Neural cell (in vitro differentiated cells): ENCODE data around the gene JADE2. TPM values are rescaled to one million over a fixed set of nuclear protein-coding genes. Genes with fewer than 3 reads are reported as not detected.
"Not testable (repeated sequence)": the region's sequence is repeated elsewhere in the genome, so short reads cannot be mapped to it uniquely, and the experiment has no call there.

Experiments used
- H2AFZ ChIP-seq: fragments of 200-600, 300-800 bp; sonication (generic), shearing (Covaris generic); 2 replicates; pipeline ENCODE4 v1.6.0; 2014; ENCODE audit warnings: low read depth, mild to moderate bottlenecking, antibody characterized with exemption, low read length, moderate library complexity
- H3F3A ChIP-seq: fragments of 200-600 bp; shearing (Covaris generic); 2 replicates; pipeline ENCODE4 v1.6.1; 2016; ENCODE audit warnings: mild to moderate bottlenecking, moderate library complexity, mixed read lengths, antibody characterized with exemption, low read length; ENCODE audit not compliant: insufficient read depth, poor library complexity, severe bottlenecking
- H3K27ac ChIP-seq: fragments of 200-600, 300-800 bp; sonication (generic), shearing (Covaris generic); 2 replicates; pipeline ENCODE4 v1.5.1; 2014; ENCODE audit warnings: mild to moderate bottlenecking, low read length, moderate library complexity
- H3K27me3 ChIP-seq: fragments of 300-800, 200-600 bp; sonication (generic), shearing (Covaris generic); 2 replicates; pipeline ENCODE4 v1.6.0; 2014; ENCODE audit warnings: mild to moderate bottlenecking, low read depth, low read length, moderate library complexity; ENCODE audit not compliant: insufficient read depth
- H3K36me3 ChIP-seq: fragments of 300-800, 200-600 bp; sonication (generic), shearing (Covaris generic); 2 replicates; pipeline ENCODE4 v1.5.1; 2014; ENCODE audit warnings: mild to moderate bottlenecking, antibody characterized with exemption, low read length, moderate library complexity; ENCODE audit not compliant: insufficient read depth
- H3K4me2 ChIP-seq: fragments of 300-800, 200-600 bp; sonication (generic), shearing (Covaris generic); 2 replicates; pipeline ENCODE4 v1.6.0; 2014; ENCODE audit warnings: mild to moderate bottlenecking, low read length
- H3K4me3 ChIP-seq: fragments of 300-800, 200-600 bp; sonication (generic), shearing (Covaris generic); 2 replicates; pipeline ENCODE4 v1.5.1; 2014; ENCODE audit warnings: mild to moderate bottlenecking, low read length, moderate library complexity
- H3K79me2 ChIP-seq: fragments of 200-600 bp; shearing (Covaris generic); replicated peaks from 2 replicates; pipeline ENCODE4 v1.6.0; 2014; ENCODE audit warnings: mild to moderate bottlenecking, low read length, moderate library complexity; ENCODE audit not compliant: insufficient read depth
- H3K9ac ChIP-seq: fragments of 300-800, 200-600 bp; sonication (generic), shearing (Covaris generic); 2 replicates; pipeline ENCODE4 v1.6.1; 2016; ENCODE audit warnings: mild to moderate bottlenecking, low read length, mixed read lengths
- H3K9me2 ChIP-seq: fragments of 200-600 bp; shearing (Covaris generic); 2 replicates; pipeline ENCODE4 v1.6.1; 2016; ENCODE audit warnings: mild to moderate bottlenecking, low read length, mixed read lengths; ENCODE audit not compliant: insufficient read depth
- H3K9me3 ChIP-seq: fragments of 200-600, 300-800 bp; sonication (generic), shearing (Covaris generic); 2 replicates; pipeline ENCODE4 v1.6.1; 2016; ENCODE audit warnings: mild to moderate bottlenecking, mixed run types, low read length, moderate library complexity, mixed read lengths
- H4K20me1 ChIP-seq: fragments of 200-600 bp; shearing (Covaris generic); 2 replicates; pipeline ENCODE4 v1.6.1; 2016; ENCODE audit warnings: mild to moderate bottlenecking, mixed run types; ENCODE audit not compliant: insufficient read depth
- EP300 ChIP-seq: fragments of 450-650 bp; conservative IDR thresholded peaks from 2 replicates; pipeline ENCODE4 v1.6.1; 2014; ENCODE audit warnings: antibody characterized with exemption, mild to moderate bottlenecking, moderate library complexity; ENCODE audit not compliant: poor library complexity, severe bottlenecking
- EZH2 ChIP-seq: fragments of 200-600, 300-800 bp; shearing (Covaris generic), sonication (generic); IDR thresholded peaks from 2 replicates; pipeline ENCODE4 v1.6.1; 2014; ENCODE audit warnings: antibody characterized with exemption, low read length, borderline replicate concordance, mild to moderate bottlenecking; ENCODE audit not compliant: insufficient read depth, poor library complexity, severe bottlenecking
- MXI1 ChIP-seq: fragments of 450-650 bp; conservative IDR thresholded peaks from 2 replicates; pipeline ENCODE4 v1.6.1; 2014; ENCODE audit warnings: antibody characterized with exemption, mild to moderate bottlenecking; ENCODE audit not compliant: poor library complexity, severe bottlenecking
- POLR2AphosphoS5 ChIP-seq: IDR thresholded peaks from 2 replicates; pipeline ENCODE4 v1.6.1; 2012
- RAD21 ChIP-seq: fragments of 450-650 bp; conservative IDR thresholded peaks from 2 replicates; pipeline ENCODE4 v1.6.1; 2014; ENCODE audit warnings: antibody characterized with exemption, mild to moderate bottlenecking, moderate library complexity
- SMC3 ChIP-seq: fragments of 450-650 bp; conservative IDR thresholded peaks from 2 replicates; pipeline ENCODE4 v1.6.1; 2014; ENCODE audit warnings: antibody characterized with exemption, mild to moderate bottlenecking, moderate library complexity; ENCODE audit not compliant: poor library complexity
- TAF1 ChIP-seq: IDR thresholded peaks from 2 replicates; pipeline ENCODE4 v1.6.1; 2012; ENCODE audit warnings: low read depth
- polyA plus RNA-seq: library from polyadenylated mRNA; depleted of rRNA; stranded (reverse); fragments of >200 nt; gene quantifications from 2 replicates; pipeline ENCODE4 v1.2.3, GENCODE V29; 2014
- TF ChIP-seq, protein P1 (sequence below): fragments of 450-650 bp; IDR thresholded peaks from 2 replicates; pipeline ENCODE4 v1.5.1; 2014; ENCODE audit warnings: antibody characterized with exemption, mild to moderate bottlenecking, moderate library complexity; ENCODE audit not compliant: poor library complexity, severe bottlenecking
- TF ChIP-seq, protein P2 (sequence below): IDR thresholded peaks from 2 replicates; pipeline ENCODE4 v1.6.1; 2012; ENCODE audit warnings: borderline replicate concordance

Gene JADE2
- polyA plus RNA-seq, 1 donor from 2014 or later: 1.9 TPM

DNA sequence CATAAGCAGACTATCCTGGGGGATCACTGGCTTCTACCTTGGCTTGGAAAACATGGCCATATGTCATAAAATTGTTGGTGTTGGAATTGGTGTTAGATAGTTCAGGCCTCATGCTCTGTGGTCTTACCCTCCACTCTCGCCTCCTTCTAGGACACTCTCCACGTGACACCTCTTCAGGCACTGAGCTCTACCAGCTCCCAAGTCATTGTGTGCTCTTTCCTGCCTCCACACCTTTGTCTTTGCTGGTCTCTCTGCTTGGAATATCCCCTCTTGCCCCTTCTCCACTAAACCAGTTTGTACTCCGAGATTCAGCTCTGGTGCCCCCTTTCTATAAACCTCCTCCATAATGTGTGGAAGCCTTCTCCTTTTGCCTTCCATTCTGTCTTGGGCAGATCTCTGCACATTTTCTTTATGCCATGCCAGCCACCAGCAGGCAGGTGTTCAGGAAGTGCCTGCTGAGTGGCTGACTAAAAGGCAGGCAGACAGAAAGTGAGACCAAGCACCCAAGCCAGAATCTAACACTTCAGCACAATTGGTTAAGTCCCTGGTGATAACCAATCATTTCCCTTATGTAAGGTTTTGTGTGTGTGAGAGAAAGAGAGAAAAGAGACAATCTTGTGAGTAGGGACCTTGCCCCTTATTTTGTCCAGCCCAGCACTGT lies 69.5 kb downstream of the JADE2 start:
- H3K27me3 ChIP-seq: no peaks in the 10 kb centered on the region
- H3K9ac ChIP-seq: no peak overlapping the region
- H3K9me3 ChIP-seq: no peaks in the 10 kb centered on the region
- H3K4me3 ChIP-seq: no peak overlapping the region
- no peaks in the 10 kb centered on the region for H3K79me2 ChIP-seq
- no peak overlapping the region for H3K27ac ChIP-seq
- no peak for TF ChIP-seq POLR2AphosphoS5
- TF ChIP-seq, protein P1, sequence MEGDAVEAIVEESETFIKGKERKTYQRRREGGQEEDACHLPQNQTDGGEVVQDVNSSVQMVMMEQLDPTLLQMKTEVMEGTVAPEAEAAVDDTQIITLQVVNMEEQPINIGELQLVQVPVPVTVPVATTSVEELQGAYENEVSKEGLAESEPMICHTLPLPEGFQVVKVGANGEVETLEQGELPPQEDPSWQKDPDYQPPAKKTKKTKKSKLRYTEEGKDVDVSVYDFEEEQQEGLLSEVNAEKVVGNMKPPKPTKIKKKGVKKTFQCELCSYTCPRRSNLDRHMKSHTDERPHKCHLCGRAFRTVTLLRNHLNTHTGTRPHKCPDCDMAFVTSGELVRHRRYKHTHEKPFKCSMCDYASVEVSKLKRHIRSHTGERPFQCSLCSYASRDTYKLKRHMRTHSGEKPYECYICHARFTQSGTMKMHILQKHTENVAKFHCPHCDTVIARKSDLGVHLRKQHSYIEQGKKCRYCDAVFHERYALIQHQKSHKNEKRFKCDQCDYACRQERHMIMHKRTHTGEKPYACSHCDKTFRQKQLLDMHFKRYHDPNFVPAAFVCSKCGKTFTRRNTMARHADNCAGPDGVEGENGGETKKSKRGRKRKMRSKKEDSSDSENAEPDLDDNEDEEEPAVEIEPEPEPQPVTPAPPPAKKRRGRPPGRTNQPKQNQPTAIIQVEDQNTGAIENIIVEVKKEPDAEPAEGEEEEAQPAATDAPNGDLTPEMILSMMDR: no peak
- no peak for TF ChIP-seq SMC3
- TF ChIP-seq, protein P2, sequence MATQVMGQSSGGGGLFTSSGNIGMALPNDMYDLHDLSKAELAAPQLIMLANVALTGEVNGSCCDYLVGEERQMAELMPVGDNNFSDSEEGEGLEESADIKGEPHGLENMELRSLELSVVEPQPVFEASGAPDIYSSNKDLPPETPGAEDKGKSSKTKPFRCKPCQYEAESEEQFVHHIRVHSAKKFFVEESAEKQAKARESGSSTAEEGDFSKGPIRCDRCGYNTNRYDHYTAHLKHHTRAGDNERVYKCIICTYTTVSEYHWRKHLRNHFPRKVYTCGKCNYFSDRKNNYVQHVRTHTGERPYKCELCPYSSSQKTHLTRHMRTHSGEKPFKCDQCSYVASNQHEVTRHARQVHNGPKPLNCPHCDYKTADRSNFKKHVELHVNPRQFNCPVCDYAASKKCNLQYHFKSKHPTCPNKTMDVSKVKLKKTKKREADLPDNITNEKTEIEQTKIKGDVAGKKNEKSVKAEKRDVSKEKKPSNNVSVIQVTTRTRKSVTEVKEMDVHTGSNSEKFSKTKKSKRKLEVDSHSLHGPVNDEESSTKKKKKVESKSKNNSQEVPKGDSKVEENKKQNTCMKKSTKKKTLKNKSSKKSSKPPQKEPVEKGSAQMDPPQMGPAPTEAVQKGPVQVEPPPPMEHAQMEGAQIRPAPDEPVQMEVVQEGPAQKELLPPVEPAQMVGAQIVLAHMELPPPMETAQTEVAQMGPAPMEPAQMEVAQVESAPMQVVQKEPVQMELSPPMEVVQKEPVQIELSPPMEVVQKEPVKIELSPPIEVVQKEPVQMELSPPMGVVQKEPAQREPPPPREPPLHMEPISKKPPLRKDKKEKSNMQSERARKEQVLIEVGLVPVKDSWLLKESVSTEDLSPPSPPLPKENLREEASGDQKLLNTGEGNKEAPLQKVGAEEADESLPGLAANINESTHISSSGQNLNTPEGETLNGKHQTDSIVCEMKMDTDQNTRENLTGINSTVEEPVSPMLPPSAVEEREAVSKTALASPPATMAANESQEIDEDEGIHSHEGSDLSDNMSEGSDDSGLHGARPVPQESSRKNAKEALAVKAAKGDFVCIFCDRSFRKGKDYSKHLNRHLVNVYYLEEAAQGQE: no peak
- TF ChIP-seq EZH2: no peak
- no peak for TF ChIP-seq EP300
- no peak for TF ChIP-seq RAD21
- no peak for TF ChIP-seq MXI1
- no peak for TF ChIP-seq TAF1
- H3K4me2 ChIP-seq: no peak overlapping the region
- no peak overlapping the region for H2AFZ ChIP-seq
- no peaks in the 10 kb centered on the region for H3K36me3 ChIP-seq
- no peaks in the 10 kb centered on the region for H4K20me1 ChIP-seq
- H3K9me2 ChIP-seq: no peaks in the 10 kb centered on the region
- H3F3A ChIP-seq: no peaks in the 10 kb centered on the region

DNA sequence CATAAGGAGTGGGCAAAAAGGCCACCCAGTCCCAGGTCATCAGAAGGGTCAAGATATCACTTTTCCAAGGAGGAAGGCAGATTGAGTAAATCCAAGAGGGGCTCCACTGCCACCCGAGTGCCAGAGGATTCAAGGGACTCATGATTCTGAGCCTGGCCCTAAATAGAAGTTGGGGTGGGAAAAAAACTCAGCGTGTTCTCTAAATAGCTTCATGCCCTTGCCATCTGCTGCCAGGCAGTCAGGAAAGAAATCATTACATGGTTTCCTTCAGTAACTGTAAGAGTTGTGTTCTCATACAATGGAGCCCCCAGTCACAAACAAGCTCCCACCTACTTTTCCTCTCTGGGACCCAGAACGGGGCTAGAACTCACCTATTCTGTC lies 70.0 kb downstream of the JADE2 start:
- TF ChIP-seq EP300 (no peak), POLR2AphosphoS5 (no peak), EZH2 (no peak)
- TF ChIP-seq, protein P2: no peak
- H3K27ac ChIP-seq: no peak overlapping the region

DNA sequence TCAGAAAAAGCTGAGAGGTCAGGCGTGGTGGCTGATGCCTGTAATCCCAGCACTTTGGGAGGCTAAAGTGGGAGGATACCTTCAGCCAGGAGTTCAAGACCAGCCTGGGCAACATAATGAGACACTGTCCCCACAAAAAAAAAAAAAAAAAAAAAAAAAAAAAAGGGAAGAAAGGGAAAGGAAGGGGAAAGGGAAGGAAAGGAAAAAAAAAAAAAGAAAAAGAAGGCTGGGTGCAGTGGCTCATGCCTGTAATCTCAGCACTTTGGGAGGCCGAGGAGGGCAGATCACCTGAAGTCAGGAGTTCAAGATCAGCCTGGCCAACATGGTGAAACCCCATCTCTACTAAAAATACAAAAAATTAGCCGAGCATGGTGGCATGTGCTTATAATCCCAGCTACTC lies 74.3 kb downstream of the JADE2 start:
- H4K20me1 ChIP-seq, H3K4me2 ChIP-seq, H3K27ac ChIP-seq, H3K79me2 ChIP-seq, H3K9me2 ChIP-seq, H3K9me3 ChIP-seq, H2AFZ ChIP-seq, H3K9ac ChIP-seq, H3K36me3 ChIP-seq, H3F3A ChIP-seq, H3K27me3 ChIP-seq, H3K4me3 ChIP-seq: not testable (repeated sequence)

More for the DNA sequence above, 70.0 kb downstream of the JADE2 start:
- Histone ChIP-seq H2AFZ (no peak overlapping the region), H3K36me3 (no peaks in the 10 kb centered on the region), H3K9ac (no peak overlapping the region), H3K79me2 (no peaks in the 10 kb centered on the region), H3K4me2 (no peak overlapping the region), H3K9me2 (no peaks in the 10 kb centered on the region), H4K20me1 (no peaks in the 10 kb centered on the region), H3K4me3 (no peak overlapping the region), H3K9me3 (no peaks in the 10 kb centered on the region), H3F3A (no peaks in the 10 kb centered on the region), H3K27me3 (no peaks in the 10 kb centered on the region)
